ENCODE measurements around the gene APOO. TPM values are rescaled to one million over a fixed set of nuclear protein-coding genes. Genes with fewer than 3 reads are reported as not detected.

Gene APOO
- total RNA-seq, 2 experiments from 2014 or later, result 31.7 to 38.5 TPM

DNA sequence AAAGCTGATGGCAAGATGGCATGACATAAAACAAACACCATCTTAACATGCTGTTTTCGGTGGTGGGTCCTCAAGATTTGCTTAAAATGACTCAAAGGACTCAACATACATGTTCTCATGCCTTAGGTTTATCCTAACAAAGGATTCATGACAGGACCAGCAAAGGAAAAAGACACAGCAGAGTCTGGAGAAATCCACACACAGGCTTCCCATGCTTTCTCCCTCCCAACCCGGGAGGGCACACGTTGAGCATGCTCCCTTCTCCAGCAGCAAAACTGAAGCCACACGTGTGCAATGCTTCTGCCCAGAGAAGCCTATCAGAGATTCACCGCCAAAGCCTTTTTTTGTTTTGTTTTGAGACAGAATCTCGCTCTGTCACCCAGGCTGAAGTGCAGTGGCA is 84.9 kb downstream of the APOO start:
- DNase-seq, result no peak
- Mint-ChIP-seq H3K27me3 (no peaks in the 10 kb centered on the region), H3K4me1 (no peaks in the 10 kb centered on the region), H3K36me3 (no peaks in the 10 kb centered on the region), H3K4me3 (no peak overlapping the region), H3K9me3 (no peaks in the 10 kb centered on the region), H3K27ac (no peak overlapping the region)

GRCh38 chrX:23822397-23822796 is 85.3 kb downstream of the APOO start:
- Mint-ChIP-seq H3K9me3 (no peaks in the 10 kb centered on the region), H3K4me3 (no peak overlapping the region), H3K27ac (no peak overlapping the region), H3K4me1 (no peaks in the 10 kb centered on the region), H3K36me3 (no peaks in the 10 kb centered on the region), H3K27me3 (no peaks in the 10 kb centered on the region)
- DNase-seq, result no peak

GRCh38 chrX:23821847-23822246 is 85.9 kb downstream of the APOO start:
- no peak for DNase-seq
- Mint-ChIP-seq H3K27me3 (no peaks in the 10 kb centered on the region), H3K4me3 (no peak overlapping the region), H3K36me3 (no peaks in the 10 kb centered on the region), H3K9me3 (no peaks in the 10 kb centered on the region), H3K27ac (no peak overlapping the region), H3K4me1 (no peaks in the 10 kb centered on the region)

GRCh38 chrX:23820235-23820782 is 87.4 kb downstream of the APOO start:
- H3K4me1 Mint-ChIP-seq, result no peaks in the 10 kb centered on the region
- H3K27ac Mint-ChIP-seq, result no peak overlapping the region
- H3K9me3 Mint-ChIP-seq, result no peaks in the 10 kb centered on the region
- DNase-seq, result no peak
- no peak overlapping the region for H3K4me3 Mint-ChIP-seq
- no peaks in the 10 kb centered on the region for H3K27me3 Mint-ChIP-seq
- no peaks in the 10 kb centered on the region for H3K36me3 Mint-ChIP-seq

DNA sequence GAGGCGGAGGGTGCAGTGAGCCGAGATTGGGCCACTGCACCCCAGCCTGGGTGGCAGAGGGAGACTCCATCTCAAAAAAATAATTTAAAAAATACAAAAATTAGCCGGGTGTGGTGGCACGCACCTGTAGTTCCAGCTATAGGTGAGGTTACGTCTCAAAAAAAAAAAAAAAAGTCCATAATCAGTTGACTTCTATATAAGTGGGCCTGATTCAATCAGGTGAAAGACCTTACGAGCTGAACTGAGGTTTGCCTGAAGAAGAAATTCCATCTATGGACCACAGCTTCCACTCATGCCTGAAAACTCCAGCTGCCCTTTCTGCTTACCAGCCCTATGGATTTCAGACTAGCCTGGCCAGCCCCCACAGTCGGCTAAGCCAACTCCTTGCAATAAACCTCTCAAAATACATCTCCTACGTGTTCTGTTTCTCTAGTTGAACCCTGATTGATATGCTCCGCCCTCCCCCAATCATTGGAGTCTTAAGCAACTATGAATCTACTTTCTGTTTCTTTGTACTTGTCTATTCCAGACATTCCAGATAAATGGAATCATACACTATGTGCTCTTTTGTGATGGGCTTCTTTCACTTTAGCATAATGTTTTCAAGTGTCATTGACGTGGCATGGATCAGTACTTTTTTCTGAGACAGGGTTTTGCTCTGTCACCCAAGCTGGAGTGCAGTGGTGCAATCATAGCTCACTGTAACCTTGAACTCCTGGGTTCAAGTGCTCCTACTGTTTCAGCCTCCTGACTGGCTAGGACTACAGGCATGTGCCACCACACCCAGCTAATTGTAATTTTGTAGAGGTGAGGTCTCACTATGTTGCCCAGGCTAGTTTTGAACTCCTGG is 88.1 kb downstream of the APOO start:
- H3K36me3 Mint-ChIP-seq, result no peaks in the 10 kb centered on the region
- no peaks in the 10 kb centered on the region for H3K27me3 Mint-ChIP-seq
- H3K27ac Mint-ChIP-seq, result no peak overlapping the region

DNA sequence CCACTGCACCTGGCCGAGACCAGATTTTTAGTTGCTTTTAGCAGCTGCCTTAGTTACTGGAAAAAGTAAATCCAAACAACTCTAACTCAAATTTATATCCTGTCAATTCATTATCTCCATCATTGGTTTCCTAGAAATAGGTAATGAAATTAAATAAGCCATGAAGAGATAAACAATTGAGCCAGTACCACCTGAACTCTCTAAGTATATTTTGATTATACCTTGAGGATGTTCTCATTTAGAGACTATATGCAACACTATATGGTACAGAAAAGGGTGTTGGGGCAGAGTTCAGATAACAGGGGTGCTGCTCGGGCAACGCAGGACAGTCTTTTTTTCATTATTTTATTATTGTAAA is 89.8 kb downstream of the APOO start:
- DNase-seq, result no peak
- Mint-ChIP-seq H3K4me1 (no peaks in the 10 kb centered on the region), H3K4me3 (no peak overlapping the region), H3K27me3 (no peaks in the 10 kb centered on the region), H3K36me3 (no peaks in the 10 kb centered on the region), H3K9me3 (no peaks in the 10 kb centered on the region), H3K27ac (no peak overlapping the region)

More for the DNA sequence above, 88.1 kb downstream of the APOO start:
- Mint-ChIP-seq H3K9me3 (no peaks in the 10 kb centered on the region), H3K4me1 (no peaks in the 10 kb centered on the region), H3K4me3 (no peak overlapping the region)
- DNase-seq, result no peak

- no peaks in the 10 kb centered on the region for H3K9me3 Mint-ChIP-seq
- peaks cover 5% of the 10 kb centered on the region for H3K27me3 Mint-ChIP-seq
- H3K4me1 Mint-ChIP-seq, result no peaks in the 10 kb centered on the region
- no peak overlapping the region for H3K27ac Mint-ChIP-seq
- DNase-seq, result no peak
- no peak overlapping the region for H3K4me3 Mint-ChIP-seq
- no peaks in the 10 kb centered on the region for H3K36me3 Mint-ChIP-seq
Observed at GRCh38 chrX:23816179-23816578, 91.6 kb downstream of the APOO start.

DNA sequence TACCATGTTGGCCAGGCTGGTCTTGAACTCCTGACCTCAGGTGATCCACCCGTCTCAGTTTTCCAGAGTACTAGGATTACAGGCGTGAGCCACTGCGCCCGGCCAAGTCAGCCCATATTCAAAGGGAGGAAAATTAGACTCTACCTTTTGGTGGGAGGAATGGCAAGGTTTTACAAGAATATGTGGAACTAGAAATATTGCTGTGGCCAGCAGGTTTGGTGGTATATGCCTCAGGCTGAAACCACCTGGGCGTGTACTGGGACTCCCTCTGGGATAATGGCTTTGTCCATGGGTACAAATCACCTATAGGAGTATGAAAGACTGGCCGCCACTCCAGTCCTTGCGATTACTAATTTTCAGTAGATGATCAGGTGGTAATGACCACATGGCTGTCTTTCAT is 92.4 kb downstream of the APOO start:
- Mint-ChIP-seq H3K36me3 (no peaks in the 10 kb centered on the region), H3K27ac (no peak overlapping the region), H3K4me3 (no peak overlapping the region), H3K4me1 (no peaks in the 10 kb centered on the region), H3K27me3 (peaks cover 5% of the 10 kb centered on the region), H3K9me3 (no peaks in the 10 kb centered on the region)
- no peak for DNase-seq

- Mint-ChIP-seq H3K27ac (no peak overlapping the region), H3K36me3 (no peaks in the 10 kb centered on the region), H3K4me3 (no peak overlapping the region), H3K9me3 (no peaks in the 10 kb centered on the region), H3K4me1 (no peaks in the 10 kb centered on the region), H3K27me3 (peaks cover 5% of the 10 kb centered on the region)
- no peak for DNase-seq
Observed at GRCh38 chrX:23813808-23814207, 93.9 kb downstream of the APOO start.

- H3K36me3 Mint-ChIP-seq, result no peaks in the 10 kb centered on the region
- no peak overlapping the region for H3K27ac Mint-ChIP-seq
- peaks cover 5% of the 10 kb centered on the region for H3K27me3 Mint-ChIP-seq
- no peak overlapping the region for H3K4me3 Mint-ChIP-seq
- no peak for DNase-seq
- H3K4me1 Mint-ChIP-seq, result no peaks in the 10 kb centered on the region
- H3K9me3 Mint-ChIP-seq, result no peaks in the 10 kb centered on the region
Observed at GRCh38 chrX:23811656-23812055, 96.1 kb downstream of the APOO start.

DNA sequence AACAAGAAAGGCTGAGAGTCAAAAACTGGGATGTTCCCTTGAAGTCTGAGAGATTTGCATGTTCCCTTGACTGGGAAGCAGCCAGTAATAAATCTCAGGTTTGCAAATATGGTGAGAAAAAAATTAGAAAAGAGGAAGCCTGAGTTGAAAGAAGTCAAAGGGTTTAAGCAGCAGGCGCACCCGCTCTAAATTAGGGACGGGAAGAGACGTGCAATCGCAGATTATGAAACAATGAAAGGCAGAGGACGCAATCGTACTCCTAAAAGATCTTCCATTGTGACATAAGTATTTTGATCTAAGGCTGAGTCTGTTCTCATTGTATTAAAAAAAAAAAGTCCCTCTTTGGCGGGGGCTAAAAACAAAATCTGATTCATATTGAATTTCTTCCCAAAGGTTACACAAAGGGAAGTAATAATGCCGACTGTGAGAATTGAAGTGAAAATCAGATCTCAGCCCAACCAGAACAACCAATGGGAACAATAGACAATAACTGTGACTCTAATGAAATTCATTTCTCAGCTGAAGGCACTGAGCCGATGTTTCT is 96.6 kb downstream of the APOO start:
- Mint-ChIP-seq H3K27me3 (peaks cover 5% of the 10 kb centered on the region), H3K4me3 (no peak overlapping the region), H3K36me3 (no peaks in the 10 kb centered on the region), H3K27ac (no peak overlapping the region), H3K9me3 (no peaks in the 10 kb centered on the region), H3K4me1 (no peaks in the 10 kb centered on the region)
- DNase-seq, result no peak

DNA sequence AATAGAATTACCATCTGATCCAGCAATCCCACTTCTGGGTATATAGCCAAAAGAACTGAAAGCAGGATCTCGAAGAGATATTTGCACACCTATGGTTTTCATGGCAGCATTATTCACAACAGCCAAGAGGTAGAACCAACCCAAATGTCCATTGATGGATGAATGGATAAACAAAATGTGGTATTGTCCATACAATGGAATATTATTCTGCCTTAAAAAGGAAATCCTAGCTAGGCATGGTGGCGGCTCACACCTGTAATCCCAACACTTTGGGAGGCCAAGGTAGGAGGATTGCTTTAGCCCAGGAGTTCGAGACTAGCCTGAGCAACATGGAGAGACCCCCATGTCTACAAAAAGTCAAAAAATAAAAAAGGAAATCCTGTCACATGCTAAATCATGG is 97.5 kb downstream of the APOO start:
- no peaks in the 10 kb centered on the region for H3K9me3 Mint-ChIP-seq
- H3K4me3 Mint-ChIP-seq, result no peak overlapping the region
- no peaks in the 10 kb centered on the region for H3K4me1 Mint-ChIP-seq
- no peak for DNase-seq
- no peaks in the 10 kb centered on the region for H3K36me3 Mint-ChIP-seq
- H3K27ac Mint-ChIP-seq, result no peak overlapping the region
- H3K27me3 Mint-ChIP-seq, result peaks cover 5% of the 10 kb centered on the region

DNA sequence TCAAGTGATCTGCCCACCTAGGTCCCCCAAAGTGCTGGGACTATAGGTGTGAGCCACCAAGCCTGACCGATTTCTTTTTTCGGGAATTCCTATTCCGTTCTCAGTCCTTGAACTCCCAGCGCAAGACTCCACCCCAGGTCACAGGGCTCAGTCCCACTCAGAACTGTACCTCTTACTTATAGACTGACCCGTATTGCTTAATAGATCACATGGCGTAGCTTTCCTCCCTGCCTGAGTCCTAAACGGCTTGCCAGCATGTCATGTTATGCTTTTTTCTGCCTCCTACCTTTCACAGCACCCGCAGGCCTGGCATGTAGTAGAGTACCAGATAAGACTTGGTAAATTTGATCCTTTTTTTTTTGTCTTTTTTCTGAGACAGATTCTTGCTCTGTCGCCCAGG is 102.3 kb downstream of the APOO start:
- no peak for DNase-seq
- Mint-ChIP-seq H3K4me1 (peaks cover 1% of the 10 kb centered on the region), H3K9me3 (no peaks in the 10 kb centered on the region), H3K36me3 (no peaks in the 10 kb centered on the region), H3K4me3 (no peak overlapping the region), H3K27ac (no peak overlapping the region), H3K27me3 (no peaks in the 10 kb centered on the region)

DNA sequence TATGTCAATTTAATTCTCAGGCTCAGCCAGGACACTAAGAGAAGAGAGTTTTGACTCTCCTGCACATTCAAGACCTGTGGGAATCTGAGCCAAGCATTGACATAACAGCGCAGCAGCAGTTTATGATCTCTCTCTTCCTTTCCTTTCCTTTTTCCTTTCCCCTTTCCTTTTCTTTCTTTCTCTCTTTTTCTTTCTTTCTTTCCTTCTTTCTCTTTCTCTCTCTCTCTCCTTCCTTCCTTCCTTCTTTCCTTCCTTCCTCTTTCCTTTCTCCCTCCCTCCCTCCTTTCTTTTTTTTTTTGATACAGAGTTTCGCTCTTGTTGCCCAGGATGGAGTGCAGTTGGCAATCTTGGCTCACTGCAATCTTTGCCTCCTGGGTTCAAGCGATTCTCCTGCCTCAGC is 103.2 kb downstream of the APOO start:
- H3K27ac Mint-ChIP-seq, result no peak overlapping the region
- DNase-seq, result no peak
- H3K4me3 Mint-ChIP-seq, result no peak overlapping the region
- peaks cover 1% of the 10 kb centered on the region for H3K4me1 Mint-ChIP-seq
- no peaks in the 10 kb centered on the region for H3K27me3 Mint-ChIP-seq
- no peaks in the 10 kb centered on the region for H3K36me3 Mint-ChIP-seq
- H3K9me3 Mint-ChIP-seq, result no peaks in the 10 kb centered on the region

DNA sequence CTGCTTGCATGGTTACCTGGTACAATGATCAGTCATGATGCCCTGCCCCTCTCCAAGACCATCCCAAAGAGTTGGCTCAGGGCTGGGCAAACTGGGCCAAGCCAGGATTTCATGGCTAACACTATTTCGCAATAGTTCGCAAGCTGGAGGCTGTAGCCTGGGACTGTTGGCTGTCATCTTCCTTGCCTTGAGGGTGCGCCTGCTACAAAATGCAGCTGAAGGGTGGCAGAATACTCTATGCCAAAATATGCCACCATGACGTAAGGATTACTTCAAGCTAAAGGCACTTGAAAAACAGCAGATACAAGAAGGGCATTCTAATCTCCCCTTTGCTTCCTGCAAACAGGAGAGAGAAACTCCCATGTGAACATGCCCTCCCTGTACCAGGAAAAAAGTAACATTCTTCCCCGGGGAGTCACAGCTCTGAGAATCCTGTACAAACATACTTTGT is 103.8 kb downstream of the APOO start:
- H3K4me1 Mint-ChIP-seq, result peaks cover 3% of the 10 kb centered on the region
- H3K36me3 Mint-ChIP-seq, result no peaks in the 10 kb centered on the region

DNA sequence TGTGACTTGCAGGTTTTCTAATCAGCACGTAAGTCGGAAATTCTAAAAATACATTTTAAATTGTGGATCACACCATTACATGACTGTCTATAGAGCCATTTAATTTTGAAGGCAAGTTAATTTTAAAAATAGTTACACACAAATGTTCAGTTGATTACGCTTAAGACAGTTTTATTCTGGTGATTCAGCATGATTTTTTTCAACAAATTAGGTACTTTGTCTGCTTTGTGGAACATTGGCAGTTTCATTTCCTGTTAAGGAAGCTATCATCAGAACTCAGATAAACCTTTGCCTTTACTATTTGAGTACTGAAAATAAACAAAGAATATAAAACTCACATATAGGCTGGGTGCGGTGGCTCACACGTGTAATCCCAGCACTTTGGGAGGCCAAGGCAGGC is 105.3 kb downstream of the APOO start:
- no peak overlapping the region for H3K4me3 Mint-ChIP-seq
- no peaks in the 10 kb centered on the region for H3K27me3 Mint-ChIP-seq
- H3K9me3 Mint-ChIP-seq, result no peaks in the 10 kb centered on the region
- no peak overlapping the region for H3K27ac Mint-ChIP-seq
- no peaks in the 10 kb centered on the region for H3K36me3 Mint-ChIP-seq
- DNase-seq, result no peak
- peaks cover 4% of the 10 kb centered on the region for H3K4me1 Mint-ChIP-seq

More for the DNA sequence above, 103.8 kb downstream of the APOO start:
- Mint-ChIP-seq H3K27me3 (no peaks in the 10 kb centered on the region), H3K27ac (no peak overlapping the region), H3K9me3 (no peaks in the 10 kb centered on the region), H3K4me3 (no peak overlapping the region)
- no peak for DNase-seq

Data from activated naive CD8-positive, alpha-beta T cell treated with anti-CD3 and anti-CD28 coated beads for 36 hours (primary cell).